Ishikawa (cell line): ENCODE results near the gene PFKFB4.

Source experiments
- CEBPB ChIP-seq: IDR thresholded peaks from 2 replicates; pipeline ENCODE4 v1.6.1; 2012
- CREB1 ChIP-seq: IDR thresholded peaks from 2 replicates; pipeline ENCODE4 v1.6.1; 2012; ENCODE audit warnings: low read depth
- EGR1 ChIP-seq: IDR thresholded peaks from 2 replicates; pipeline ENCODE4 v1.6.1; 2012
- EP300 ChIP-seq: IDR thresholded peaks from 2 replicates; pipeline ENCODE4 v1.6.1; 2012; ENCODE audit warnings: borderline replicate concordance
- FOXM1 ChIP-seq: IDR thresholded peaks from 2 replicates; pipeline ENCODE4 v1.6.1; 2012; ENCODE audit warnings: low read depth, borderline replicate concordance
- MAX ChIP-seq: IDR thresholded peaks from 2 replicates; pipeline ENCODE4 v1.6.1; 2012
- NFIC ChIP-seq: IDR thresholded peaks from 2 replicates; pipeline ENCODE4 v1.6.1; 2012
- RAD21 ChIP-seq: IDR thresholded peaks from 2 replicates; pipeline ENCODE4 v1.6.1; 2012; ENCODE audit warnings: low read depth
- REST ChIP-seq: IDR thresholded peaks from 2 replicates; pipeline ENCODE4 v1.6.1; 2012; ENCODE audit warnings: low read depth, mild to moderate bottlenecking
- TAF1 ChIP-seq: IDR thresholded peaks from 2 replicates; pipeline ENCODE4 v1.6.1; 2012; ENCODE audit warnings: low read depth, mild to moderate bottlenecking
- TCF12 ChIP-seq: IDR thresholded peaks from 2 replicates; pipeline ENCODE4 v1.6.1; 2012; ENCODE audit warnings: low read depth
- TEAD4 ChIP-seq: IDR thresholded peaks from 2 replicates; pipeline ENCODE4 v1.6.1; 2012
- USF1 ChIP-seq: IDR thresholded peaks from 2 replicates; pipeline ENCODE4 v1.6.1; 2012
- YY1 ChIP-seq: IDR thresholded peaks from 2 replicates; pipeline ENCODE4 v1.6.1; 2012; ENCODE audit warnings: low read depth
- ZBTB7A ChIP-seq: IDR thresholded peaks from 2 replicates; pipeline ENCODE4 v1.6.1; 2012; ENCODE audit warnings: low read depth

PFKFB4 gene

GRCh38 chr3:48591886-48592518 is 35.4 kb upstream of the PFKFB4 start:
- no peak for TF ChIP-seq ZBTB7A
- no peak for TF ChIP-seq CEBPB
- no peak for TF ChIP-seq FOXM1
- no peak for TF ChIP-seq EP300
- no peak for TF ChIP-seq MAX
- TF ChIP-seq YY1: no peak
- TF ChIP-seq TEAD4: no peak

GRCh38 chr3:48591436-48591835 is 34.8 kb upstream of the PFKFB4 start:
- no peak for TF ChIP-seq FOXM1
- no peak for TF ChIP-seq YY1
- TF ChIP-seq USF1: no peak
- TF ChIP-seq TAF1: no peak
- TF ChIP-seq NFIC: no peak
- TF ChIP-seq REST: no peak
- TF ChIP-seq EGR1: no peak
- TF ChIP-seq RAD21: no peak

- TF ChIP-seq TEAD4: no peak
- TF ChIP-seq REST: no peak
- TF ChIP-seq TAF1: no peak
- TF ChIP-seq EP300: no peak
- no peak for TF ChIP-seq TCF12
- no peak for TF ChIP-seq CREB1
- TF ChIP-seq MAX: no peak
- no peak for TF ChIP-seq CEBPB
- TF ChIP-seq ZBTB7A: no peak
- TF ChIP-seq USF1: no peak
- no peak for TF ChIP-seq FOXM1
- TF ChIP-seq EGR1: no peak
- TF ChIP-seq RAD21: no peak
- TF ChIP-seq YY1: no peak
- no peak for TF ChIP-seq NFIC
Measured at GRCh38 chr3:48588230-48588629, 31.6 kb upstream of the PFKFB4 start.

- no peak for TF ChIP-seq EGR1
- TF ChIP-seq EP300: no peak
- TF ChIP-seq USF1: no peak
- no peak for TF ChIP-seq YY1
- TF ChIP-seq REST: no peak
- TF ChIP-seq MAX: no peak
- no peak for TF ChIP-seq FOXM1
- no peak for TF ChIP-seq ZBTB7A
- TF ChIP-seq RAD21: no peak
- TF ChIP-seq NFIC: no peak
- TF ChIP-seq TAF1: no peak
- TF ChIP-seq TCF12: no peak
Measured at GRCh38 chr3:48587686-48588085, 31.1 kb upstream of the PFKFB4 start.
